NT2/D1 (cell line): ENCODE data around the gene CCT2.

Experiments
- DNase-seq: peaks from one replicate; pipeline ENCODE4 v3.0.0-alpha.2; 2011; ENCODE audit warnings: low read depth, low spot score
- H3K27me3 ChIP-seq: 2 replicates; pipeline ENCODE4 v1.6.0; 2011; ENCODE audit warnings: mild to moderate bottlenecking; ENCODE audit not compliant: insufficient read length, insufficient read depth
- H3K36me3 ChIP-seq: 2 replicates; pipeline ENCODE4 v1.6.1; 2011; ENCODE audit warnings: mild to moderate bottlenecking, low read length, mixed read lengths; ENCODE audit not compliant: insufficient read depth, insufficient read length
- H3K4me1 ChIP-seq: 2 replicates; pipeline ENCODE4 v1.5.1; 2011; ENCODE audit not compliant: insufficient read depth, insufficient read length
- H3K4me3 ChIP-seq: 2 replicates; pipeline ENCODE4 v1.5.1; 2011; ENCODE audit warnings: low read depth; ENCODE audit not compliant: insufficient read length
- H3K9ac ChIP-seq: 2 replicates; pipeline ENCODE4 v1.6.0; 2011; ENCODE audit warnings: low read depth; ENCODE audit not compliant: insufficient read length
- H3K9me3 ChIP-seq: 2 replicates; pipeline ENCODE4 v1.5.1; 2011; ENCODE audit warnings: mild to moderate bottlenecking, low read length; ENCODE audit not compliant: insufficient read depth
- SUZ12 ChIP-seq: IDR thresholded peaks from 2 replicates; pipeline ENCODE4 v1.6.1; 2011; ENCODE audit not compliant: insufficient read length, insufficient read depth; ENCODE audit errors: extremely low read depth
- YY1 ChIP-seq: IDR thresholded peaks from 2 replicates; pipeline ENCODE4 v1.6.1; 2011; ENCODE audit not compliant: insufficient read length, insufficient read depth
- ZNF274 ChIP-seq: IDR thresholded peaks from 2 replicates; pipeline ENCODE4 v1.6.1; 2011; ENCODE audit warnings: mild to moderate bottlenecking, low read depth, low read length

The CCT2 gene

DNA sequence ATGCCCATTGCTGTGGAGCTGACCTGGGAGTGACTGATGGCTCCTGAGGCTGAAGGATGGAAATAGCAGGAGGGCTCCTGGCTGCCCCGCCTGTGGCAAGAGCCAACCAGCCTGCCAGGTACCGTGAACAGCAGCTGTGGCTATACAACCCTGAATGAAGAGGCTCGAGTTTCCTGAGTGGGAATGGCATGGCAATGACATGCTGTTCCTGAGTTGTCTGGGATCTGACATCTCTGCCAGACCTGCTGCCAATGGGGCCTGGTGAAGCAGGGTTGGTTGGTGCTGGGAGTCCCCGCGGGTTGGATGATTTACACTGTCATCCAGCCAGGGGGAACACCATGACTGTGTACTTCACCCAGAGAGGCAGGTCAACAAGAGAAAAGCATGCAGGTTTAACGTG is 57.3 kb downstream of the CCT2 start:
- H3K9ac ChIP-seq, result no peak overlapping the region
- H3K36me3 ChIP-seq, result no peaks in the 10 kb centered on the region
- TF ChIP-seq ZNF274 (no peak), SUZ12 (no peak), YY1 (no peak)
- H3K9me3 ChIP-seq, result no peaks in the 10 kb centered on the region
- no peak overlapping the region for H3K4me3 ChIP-seq
- no peaks in the 10 kb centered on the region for H3K27me3 ChIP-seq
- no peaks in the 10 kb centered on the region for H3K4me1 ChIP-seq
- no peak for DNase-seq

- DNase-seq, result no peak
- Histone ChIP-seq H3K9ac (no peak overlapping the region), H3K4me3 (no peak overlapping the region), H3K36me3 (no peaks in the 10 kb centered on the region), H3K27me3 (no peaks in the 10 kb centered on the region), H3K4me1 (no peaks in the 10 kb centered on the region), H3K9me3 (no peaks in the 10 kb centered on the region)
- no peak for TF ChIP-seq YY1
- no peak for TF ChIP-seq ZNF274
- TF ChIP-seq SUZ12, result no peak
Observed at GRCh38 chr12:69644511-69644910, 59.3 kb downstream of the CCT2 start.

GRCh38 chr12:69645031-69645430 is 59.8 kb downstream of the CCT2 start:
- Histone ChIP-seq H3K36me3 (no peaks in the 10 kb centered on the region), H3K4me1 (no peaks in the 10 kb centered on the region), H3K4me3 (no peak overlapping the region), H3K9me3 (no peaks in the 10 kb centered on the region), H3K27me3 (no peaks in the 10 kb centered on the region), H3K9ac (no peak overlapping the region)
- DNase-seq, result no peak
- TF ChIP-seq YY1, result no peak
- no peak for TF ChIP-seq ZNF274
- TF ChIP-seq SUZ12, result no peak

- H3K9ac ChIP-seq, result no peak overlapping the region
- no peaks in the 10 kb centered on the region for H3K36me3 ChIP-seq
- DNase-seq, result no peak
- no peak overlapping the region for H3K4me3 ChIP-seq
- TF ChIP-seq YY1, result no peak
- no peak for TF ChIP-seq SUZ12
- TF ChIP-seq ZNF274, result no peak
- no peaks in the 10 kb centered on the region for H3K9me3 ChIP-seq
- no peaks in the 10 kb centered on the region for H3K4me1 ChIP-seq
- H3K27me3 ChIP-seq, result no peaks in the 10 kb centered on the region
Observed at GRCh38 chr12:69647178-69647577, 61.9 kb downstream of the CCT2 start.

- Histone ChIP-seq H3K9ac (no peak overlapping the region), H3K4me3 (no peak overlapping the region), H3K36me3 (no peaks in the 10 kb centered on the region), H3K27me3 (no peaks in the 10 kb centered on the region), H3K9me3 (no peaks in the 10 kb centered on the region), H3K4me1 (no peaks in the 10 kb centered on the region)
- TF ChIP-seq YY1, result no peak
- TF ChIP-seq ZNF274, result no peak
- no peak for TF ChIP-seq SUZ12
- no peak for DNase-seq
Observed at GRCh38 chr12:69648476-69648875, 63.2 kb downstream of the CCT2 start.

GRCh38 chr12:69649529-69649928 is 64.3 kb downstream of the CCT2 start:
- no peaks in the 10 kb centered on the region for H3K27me3 ChIP-seq
- H3K9me3 ChIP-seq, result no peaks in the 10 kb centered on the region
- H3K4me3 ChIP-seq, result no peak overlapping the region
- H3K36me3 ChIP-seq, result no peaks in the 10 kb centered on the region
- TF ChIP-seq YY1, result no peak
- no peak for TF ChIP-seq SUZ12
- DNase-seq, result no peak
- no peak overlapping the region for H3K9ac ChIP-seq
- no peaks in the 10 kb centered on the region for H3K4me1 ChIP-seq
